Measurements from ENCODE around the gene PRUNE1.

PRUNE1 gene

DNA sequence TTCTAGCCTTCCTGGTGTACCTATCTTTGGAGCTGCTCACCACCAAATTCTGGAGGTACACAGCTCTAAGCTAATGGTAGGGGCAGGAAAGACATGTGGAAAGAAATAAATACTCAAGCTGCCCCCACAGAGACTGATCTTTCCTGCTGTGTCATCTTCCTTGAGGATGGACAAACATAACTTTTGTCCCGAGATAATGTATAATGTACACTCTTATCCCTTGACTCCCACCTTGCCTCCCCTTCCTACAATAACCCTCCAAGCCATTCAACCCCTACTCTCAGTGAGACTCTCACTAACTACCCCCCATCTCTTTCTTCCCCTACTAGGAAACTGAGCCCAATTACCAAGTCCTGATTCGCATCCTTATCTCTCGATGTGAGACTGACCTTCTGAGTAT is 14.0 kb upstream of the PRUNE1 start:
- no peak for DNase-seq (ENCODE audit: low read depth)
- H3K4me3 ChIP-seq (ENCODE audit: low read depth, low read length): no peak overlapping the region
- no peak for TF ChIP-seq MYC (IDR thresholded peaks at IDR 0.05; ENCODE audit: low read depth, low read length)
- no peak for TF ChIP-seq POLR2A (IDR thresholded peaks at IDR 0.05; ENCODE audit: extremely low read depth, insufficient read length)
- TF ChIP-seq, protein P1, sequence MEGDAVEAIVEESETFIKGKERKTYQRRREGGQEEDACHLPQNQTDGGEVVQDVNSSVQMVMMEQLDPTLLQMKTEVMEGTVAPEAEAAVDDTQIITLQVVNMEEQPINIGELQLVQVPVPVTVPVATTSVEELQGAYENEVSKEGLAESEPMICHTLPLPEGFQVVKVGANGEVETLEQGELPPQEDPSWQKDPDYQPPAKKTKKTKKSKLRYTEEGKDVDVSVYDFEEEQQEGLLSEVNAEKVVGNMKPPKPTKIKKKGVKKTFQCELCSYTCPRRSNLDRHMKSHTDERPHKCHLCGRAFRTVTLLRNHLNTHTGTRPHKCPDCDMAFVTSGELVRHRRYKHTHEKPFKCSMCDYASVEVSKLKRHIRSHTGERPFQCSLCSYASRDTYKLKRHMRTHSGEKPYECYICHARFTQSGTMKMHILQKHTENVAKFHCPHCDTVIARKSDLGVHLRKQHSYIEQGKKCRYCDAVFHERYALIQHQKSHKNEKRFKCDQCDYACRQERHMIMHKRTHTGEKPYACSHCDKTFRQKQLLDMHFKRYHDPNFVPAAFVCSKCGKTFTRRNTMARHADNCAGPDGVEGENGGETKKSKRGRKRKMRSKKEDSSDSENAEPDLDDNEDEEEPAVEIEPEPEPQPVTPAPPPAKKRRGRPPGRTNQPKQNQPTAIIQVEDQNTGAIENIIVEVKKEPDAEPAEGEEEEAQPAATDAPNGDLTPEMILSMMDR (IDR thresholded peaks at IDR 0.05; ENCODE audit: low read depth, low read length): no peak
- TF ChIP-seq, protein P2, sequence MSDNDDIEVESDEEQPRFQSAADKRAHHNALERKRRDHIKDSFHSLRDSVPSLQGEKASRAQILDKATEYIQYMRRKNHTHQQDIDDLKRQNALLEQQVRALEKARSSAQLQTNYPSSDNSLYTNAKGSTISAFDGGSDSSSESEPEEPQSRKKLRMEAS (IDR thresholded peaks at IDR 0.05; ENCODE audit: low read depth, low read length): no peak

DNA sequence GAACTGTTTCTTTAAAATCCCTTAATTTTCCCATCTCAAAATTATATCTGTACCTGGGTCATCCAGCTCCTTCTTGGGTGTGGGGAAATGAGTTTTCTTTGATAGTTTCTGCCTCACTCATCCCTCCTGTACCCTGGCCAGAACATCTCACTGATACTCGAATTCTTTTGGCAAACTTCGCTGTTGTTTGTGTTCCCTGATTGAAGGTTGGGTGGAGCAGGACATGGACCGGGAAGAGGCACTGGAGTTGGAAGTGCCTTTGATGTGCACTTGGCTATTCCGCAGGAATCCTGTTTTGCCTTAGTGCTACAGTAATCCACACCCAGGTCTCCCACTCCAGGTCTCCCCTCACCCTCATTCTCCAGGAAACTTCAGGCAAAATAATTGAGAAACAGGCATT is 12.8 kb upstream of the PRUNE1 start:
- TF ChIP-seq MYC (IDR thresholded peaks at IDR 0.05; ENCODE audit: low read depth, low read length): no peak
- TF ChIP-seq, protein P1 (IDR thresholded peaks at IDR 0.05; ENCODE audit: low read depth, low read length): no peak
- TF ChIP-seq, protein P2 (IDR thresholded peaks at IDR 0.05; ENCODE audit: low read depth, low read length): no peak
- no peak for TF ChIP-seq POLR2A (IDR thresholded peaks at IDR 0.05; ENCODE audit: extremely low read depth, insufficient read length)
- no peak overlapping the region for H3K4me3 ChIP-seq (ENCODE audit: low read depth, low read length)
- no peak for DNase-seq (ENCODE audit: low read depth)

DNA sequence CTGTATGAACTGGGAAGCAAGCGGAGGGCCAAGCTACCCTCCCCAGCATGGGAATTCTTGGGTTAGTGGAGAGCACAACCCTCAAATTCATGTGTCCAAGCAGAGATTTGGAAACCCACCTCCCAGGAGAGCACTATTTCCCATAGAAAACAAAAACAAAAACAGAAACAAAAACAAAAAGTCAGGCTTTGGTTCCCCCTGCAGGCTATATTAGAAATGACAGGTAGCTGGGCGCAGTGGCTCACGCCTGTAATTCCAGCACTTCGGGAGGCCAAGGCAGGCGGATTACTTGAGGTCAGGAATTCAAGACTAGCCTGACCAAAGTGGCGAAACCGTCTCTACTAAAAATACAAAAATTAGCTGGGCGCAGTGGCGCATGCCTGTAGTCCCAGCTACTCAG is 12.4 kb upstream of the PRUNE1 start:
- TF ChIP-seq, protein P1 (IDR thresholded peaks at IDR 0.05; ENCODE audit: low read depth, low read length): peak; percentile 62
- TF ChIP-seq, protein P2 (IDR thresholded peaks at IDR 0.05; ENCODE audit: low read depth, low read length): no peak
- no peak for DNase-seq (ENCODE audit: low read depth)
- no peak overlapping the region for H3K4me3 ChIP-seq (ENCODE audit: low read depth, low read length)

DNA sequence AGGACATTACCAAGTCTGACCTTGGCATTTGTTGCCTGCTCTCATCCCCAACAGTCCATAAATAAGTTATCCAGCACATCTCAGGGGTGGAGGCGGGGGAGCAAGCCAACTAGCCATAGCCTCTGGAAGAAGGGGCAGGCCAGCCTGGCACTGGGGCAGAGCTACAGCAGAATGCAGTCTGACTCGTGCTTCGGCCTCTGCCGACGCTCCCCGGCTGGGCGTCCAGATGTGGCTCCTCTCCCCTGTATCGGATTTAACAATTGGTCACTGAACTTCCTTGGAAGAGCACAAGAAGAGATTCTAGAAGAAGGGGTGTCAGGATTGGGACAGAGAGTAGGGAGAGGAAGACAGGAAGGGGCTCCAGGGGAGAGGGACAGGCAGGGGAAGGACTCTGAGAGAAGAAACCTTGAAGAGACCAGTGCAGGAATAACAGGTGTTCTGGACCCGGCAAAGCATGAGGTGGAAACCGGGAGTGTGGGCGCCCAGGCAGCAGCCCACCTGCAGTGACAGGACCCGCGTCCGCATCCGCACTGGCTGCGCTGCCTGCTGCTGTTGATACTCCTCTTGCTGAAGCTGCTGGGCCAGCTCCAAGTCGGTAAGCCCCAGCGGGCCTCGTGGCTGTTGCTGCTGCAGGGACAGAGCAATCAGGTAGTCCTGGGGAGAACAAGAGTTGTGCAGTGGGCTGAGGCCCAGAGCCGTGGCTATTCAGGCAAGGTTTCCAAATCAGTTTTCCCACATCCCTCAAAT is 10.9 kb upstream of the PRUNE1 start:
- H3K4me3 ChIP-seq (ENCODE audit: low read depth, low read length): no peak overlapping the region
- no peak for DNase-seq (ENCODE audit: low read depth)
- TF ChIP-seq, protein P2 (IDR thresholded peaks at IDR 0.05; ENCODE audit: low read depth, low read length): no peak
- TF ChIP-seq POLR2A (IDR thresholded peaks at IDR 0.05; ENCODE audit: extremely low read depth, insufficient read length) (no peak), MYC (IDR thresholded peaks at IDR 0.05; ENCODE audit: low read depth, low read length) (no peak)
- TF ChIP-seq, protein P1 (IDR thresholded peaks at IDR 0.05; ENCODE audit: low read depth, low read length): no peak

DNA sequence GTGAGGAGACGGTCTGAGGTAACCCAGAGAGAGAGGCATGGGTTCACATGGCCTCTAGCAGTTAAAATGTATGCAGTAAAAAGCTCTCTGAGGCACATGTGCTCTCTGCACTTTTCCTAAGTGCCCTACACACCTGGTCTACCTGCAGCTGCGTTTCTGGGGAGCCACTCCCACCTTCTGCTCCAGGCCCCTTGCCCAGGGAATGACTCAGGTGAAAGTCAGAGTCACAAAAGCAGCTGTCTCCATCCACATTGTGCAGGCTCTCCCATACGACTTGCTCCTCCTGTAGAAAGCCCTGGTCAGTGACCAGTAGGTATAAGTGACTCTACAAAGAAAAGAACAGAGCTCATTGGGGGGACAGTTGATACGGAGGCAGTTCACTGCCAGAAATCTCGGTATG is 10.3 kb upstream of the PRUNE1 start:
- TF ChIP-seq, protein P2 (IDR thresholded peaks at IDR 0.05; ENCODE audit: low read depth, low read length): no peak
- TF ChIP-seq MYC (IDR thresholded peaks at IDR 0.05; ENCODE audit: low read depth, low read length) (no peak), POLR2A (IDR thresholded peaks at IDR 0.05; ENCODE audit: extremely low read depth, insufficient read length) (no peak)
- TF ChIP-seq, protein P1 (IDR thresholded peaks at IDR 0.05; ENCODE audit: low read depth, low read length): no peak
- DNase-seq (ENCODE audit: low read depth): no peak
- H3K4me3 ChIP-seq (ENCODE audit: low read depth, low read length): no peak overlapping the region

Measured in NB4 (cell line).